Activated CD4-positive, alpha-beta memory T cell treated with anti-CD3 and anti-CD28 coated beads for 36 hours (primary cell): Measurements from ENCODE around the gene PVR. TPM values are rescaled to one million over a fixed set of nuclear protein-coding genes. Genes with fewer than 3 reads are reported as not detected.

Experiments used
- CTCF ChIA-PET: fragments of 350-600 bp; sonication (Branson Sonifier 250); formaldehyde crosslinking; loops from one replicate; lab custom pipeline; 2021; ENCODE audit warnings: antibody characterized with exemption, inconsistent platforms; lab: Charles Lee
- POLR2A ChIA-PET: fragments of 350-600 bp; sonication (Branson Sonifier 250); formaldehyde crosslinking; loops from one replicate; lab custom pipeline; 2021; ENCODE audit warnings: antibody characterized with exemption; lab: Charles Lee
- DNase-seq: peaks from one replicate; pipeline ENCODE4 v3.0.0-alpha.2; 2020
- H3K27ac Mint-ChIP-seq: one replicate; pipeline ENCODE4 v1.8.0; 2021; ENCODE audit warnings: mixed read lengths
- H3K27me3 Mint-ChIP-seq: one replicate; pipeline ENCODE4 v1.8.0; 2021; ENCODE audit warnings: mixed read lengths
- H3K36me3 Mint-ChIP-seq: one replicate; pipeline ENCODE4 v1.8.0; 2021; ENCODE audit warnings: mixed read lengths
- H3K4me1 Mint-ChIP-seq: one replicate; pipeline ENCODE4 v1.8.0; 2021; ENCODE audit warnings: low read depth, mixed read lengths
- H3K4me3 Mint-ChIP-seq: one replicate; pipeline ENCODE4 v1.8.0; 2021; ENCODE audit warnings: mild to moderate bottlenecking, mixed read lengths
- H3K9me3 Mint-ChIP-seq: one replicate; pipeline ENCODE4 v1.8.0; 2021; ENCODE audit warnings: mixed read lengths
- intact Hi-C: fragments of 100-400 bp; cut with micrococcal nuclease; formaldehyde crosslinking; loops from one replicate; pipeline ENCODE4 v1.15.1; 2023
- total RNA-seq, 2 experiments: library from RNA; stranded (reverse); gene quantifications; one replicate each; pipeline ENCODE4 v1.2.3, GENCODE V29; 2021

PVR gene
- total RNA-seq, result 1 to 10 TPM; 6.5 to 7.4 TPM

- intact Hi-C loops, result no loop called here
- peak; percentile 53 for DNase-seq
- H3K36me3 Mint-ChIP-seq, result no peaks in the 10 kb centered on the region
- no peaks in the 10 kb centered on the region for H3K9me3 Mint-ChIP-seq
- H3K4me3 Mint-ChIP-seq, result peak within 1 kb of the TSS; percentile 82
- peaks cover 27% of the 10 kb centered on the region for H3K27me3 Mint-ChIP-seq
- CTCF ChIA-PET, result interaction anchor here (0.7 to 1.6 kb wide), 3 partner anchors 11 to 73 kb away, joined by 3 to 5 read pairs (median 5); no protein-coding TSS in a partner anchor
- POLR2A ChIA-PET, result no interaction called here
- H3K27ac Mint-ChIP-seq, result no peak within 1 kb of the TSS
- H3K4me1 Mint-ChIP-seq, result no peaks in the 10 kb centered on the region
Measured at GRCh38 chr19:44643605-44644401, at the start of gene PVR. PVR (plus strand) TSS chr19:44643910; CDS start chr19:44644097, 187 bp downstream.

GRCh38 chr19:44596428-44597130 is 47.1 kb upstream of the PVR start:
- intact Hi-C loops, result no loop called here
- Mint-ChIP-seq H3K27me3 (peaks cover 11% of the 10 kb centered on the region), H3K9me3 (peaks cover 4% of the 10 kb centered on the region), H3K4me3 (no peak overlapping the region), H3K4me1 (no peaks in the 10 kb centered on the region), H3K27ac (no peak overlapping the region), H3K36me3 (no peaks in the 10 kb centered on the region)
- POLR2A ChIA-PET, result no interaction called here
- no peak for DNase-seq
- CTCF ChIA-PET, result no interaction called here

DNA sequence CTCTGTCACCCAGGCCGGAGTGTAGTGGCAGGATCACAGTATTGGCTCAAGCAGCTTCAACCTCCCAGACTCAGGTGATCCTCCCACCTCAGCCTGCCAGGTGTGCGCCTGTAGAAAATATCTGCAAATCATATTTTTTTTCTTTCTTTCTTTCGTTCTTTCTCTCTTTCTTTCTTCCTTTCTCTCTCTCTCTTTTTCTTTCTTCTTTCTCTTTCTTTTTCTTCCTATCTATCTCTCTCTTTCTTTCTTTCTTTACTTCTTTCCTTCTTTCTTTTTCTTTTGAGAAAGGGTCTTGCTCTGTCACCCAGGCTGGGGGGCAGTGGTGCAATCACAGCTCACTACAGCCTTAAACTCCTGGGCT is 46.6 kb upstream of the PVR start:
- Mint-ChIP-seq H3K27ac (no peak overlapping the region), H3K4me1 (no peaks in the 10 kb centered on the region), H3K27me3 (peaks cover 10% of the 10 kb centered on the region), H3K9me3 (peaks cover 4% of the 10 kb centered on the region), H3K36me3 (no peaks in the 10 kb centered on the region), H3K4me3 (no peak overlapping the region)
- intact Hi-C loops, result no loop called here
- DNase-seq, result no peak
- POLR2A ChIA-PET, result no interaction called here
- CTCF ChIA-PET, result no interaction called here

GRCh38 chr19:44598355-44598754 is 45.4 kb upstream of the PVR start:
- ChIA-PET CTCF (no interaction called here), POLR2A (no interaction called here)
- intact Hi-C loops, result no loop called here
- no peaks in the 10 kb centered on the region for H3K4me1 Mint-ChIP-seq
- H3K27me3 Mint-ChIP-seq, result peaks cover 10% of the 10 kb centered on the region
- no peak for DNase-seq
- no peaks in the 10 kb centered on the region for H3K36me3 Mint-ChIP-seq
- no peak overlapping the region for H3K4me3 Mint-ChIP-seq
- peaks cover 4% of the 10 kb centered on the region for H3K9me3 Mint-ChIP-seq
- no peak overlapping the region for H3K27ac Mint-ChIP-seq

DNA sequence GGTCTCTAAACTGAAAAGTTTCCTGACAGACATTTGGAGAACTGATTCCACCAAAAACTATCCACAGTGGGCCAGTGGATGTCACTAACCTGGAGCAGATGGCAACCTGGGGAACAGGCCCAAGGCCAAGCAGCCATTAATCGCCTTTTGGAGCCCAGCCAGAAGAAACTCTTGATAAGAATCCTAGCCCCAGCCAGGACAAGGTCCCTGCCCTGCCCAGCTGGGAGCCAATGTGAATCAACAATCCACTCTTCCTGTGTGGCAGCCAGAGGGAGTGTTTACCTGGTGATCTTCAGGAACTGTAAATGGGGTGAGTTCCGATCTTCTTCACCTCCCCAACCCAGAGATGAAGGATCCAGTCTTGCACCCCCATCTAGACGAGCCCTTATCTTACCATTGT is 44.8 kb upstream of the PVR start:
- H3K27me3 Mint-ChIP-seq, result peaks cover 10% of the 10 kb centered on the region
- peaks cover 4% of the 10 kb centered on the region for H3K9me3 Mint-ChIP-seq
- no peak overlapping the region for H3K27ac Mint-ChIP-seq
- no peak for DNase-seq
- intact Hi-C loops, result no loop called here
- H3K36me3 Mint-ChIP-seq, result no peaks in the 10 kb centered on the region
- no peak overlapping the region for H3K4me3 Mint-ChIP-seq
- ChIA-PET POLR2A (no interaction called here), CTCF (no interaction called here)
- H3K4me1 Mint-ChIP-seq, result no peaks in the 10 kb centered on the region

- intact Hi-C loops, result no loop called here
- ChIA-PET CTCF (interaction anchor here (0.8 to 0.9 kb wide), 2 partner anchors 30 to 54 kb away, joined by 3 read pairs; no protein-coding TSS in a partner anchor), POLR2A (no interaction called here)
- Mint-ChIP-seq H3K27me3 (peaks cover 10% of the 10 kb centered on the region), H3K27ac (no peak overlapping the region), H3K4me1 (no peaks in the 10 kb centered on the region), H3K36me3 (no peaks in the 10 kb centered on the region), H3K4me3 (no peak overlapping the region), H3K9me3 (peaks cover 4% of the 10 kb centered on the region)
- no peak for DNase-seq
Measured at GRCh38 chr19:44600466-44600865, 43.2 kb upstream of the PVR start.

DNA sequence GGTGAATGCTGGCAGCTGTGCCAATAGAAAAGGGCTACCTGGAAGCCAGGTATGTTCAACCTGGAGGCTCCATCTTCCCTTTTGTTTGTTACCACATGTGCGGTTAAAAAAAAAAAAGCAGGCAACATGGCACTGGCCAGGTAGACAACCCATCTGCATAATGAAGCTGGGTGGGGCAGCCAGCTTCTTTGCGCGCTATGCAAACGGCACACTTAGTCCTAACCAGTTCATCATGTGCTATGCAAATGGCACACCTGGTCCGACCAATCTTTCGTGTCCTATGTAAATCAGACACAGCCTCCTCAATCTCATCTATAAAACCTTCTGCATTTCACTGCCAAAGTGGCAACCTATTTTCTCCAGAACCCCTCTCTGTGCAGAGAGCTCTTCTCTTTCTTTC is 41.6 kb upstream of the PVR start:
- Mint-ChIP-seq H3K27me3 (peaks cover 6% of the 10 kb centered on the region), H3K36me3 (no peaks in the 10 kb centered on the region), H3K4me3 (no peak overlapping the region), H3K9me3 (peaks cover 4% of the 10 kb centered on the region), H3K4me1 (peaks cover 3% of the 10 kb centered on the region), H3K27ac (no peak overlapping the region)
- DNase-seq, result no peak
- CTCF ChIA-PET, result no interaction called here
- POLR2A ChIA-PET, result no interaction called here
- intact Hi-C loops, result no loop called here

- H3K4me1 Mint-ChIP-seq, result peaks cover 11% of the 10 kb centered on the region
- no peaks in the 10 kb centered on the region for H3K9me3 Mint-ChIP-seq
- H3K36me3 Mint-ChIP-seq, result no peaks in the 10 kb centered on the region
- ChIA-PET POLR2A (no interaction called here), CTCF (no interaction called here)
- intact Hi-C loops, result no loop called here
- no peak for DNase-seq
- H3K4me3 Mint-ChIP-seq, result no peak overlapping the region
- no peak overlapping the region for H3K27ac Mint-ChIP-seq
- H3K27me3 Mint-ChIP-seq, result peaks cover 9% of the 10 kb centered on the region
Measured at GRCh38 chr19:44603201-44603945, 40.3 kb upstream of the PVR start.

DNA sequence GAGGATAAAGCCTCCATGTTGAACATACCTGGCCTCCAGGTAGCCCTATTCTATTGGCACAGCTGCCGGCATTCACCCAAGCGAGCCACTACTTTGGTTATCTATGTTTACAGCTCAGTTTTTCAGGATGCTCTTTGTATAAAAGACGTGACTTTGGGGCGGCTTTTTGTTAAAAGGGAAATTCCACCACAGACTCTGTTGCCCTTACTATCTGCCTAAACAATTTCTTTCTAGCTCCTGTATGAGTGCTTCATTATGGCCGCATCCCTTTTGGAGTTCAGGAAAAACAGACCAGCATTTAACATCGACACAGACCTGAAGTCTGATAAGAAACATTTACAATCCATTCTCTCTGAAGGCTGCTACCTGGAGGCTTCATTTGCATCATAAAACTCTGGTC is 39.5 kb upstream of the PVR start:
- intact Hi-C loops, result no loop called here
- CTCF ChIA-PET, result no interaction called here
- POLR2A ChIA-PET, result no interaction called here

GRCh38 chr19:44605547-44605946 is 38.2 kb upstream of the PVR start:
- Mint-ChIP-seq H3K4me1 (peaks cover 11% of the 10 kb centered on the region), H3K27me3 (peaks cover 6% of the 10 kb centered on the region), H3K9me3 (no peaks in the 10 kb centered on the region), H3K36me3 (no peaks in the 10 kb centered on the region), H3K4me3 (no peak overlapping the region), H3K27ac (no peak overlapping the region)
- intact Hi-C loops, result no loop called here
- DNase-seq, result no peak
- CTCF ChIA-PET, result no interaction called here
- POLR2A ChIA-PET, result no interaction called here

More for the DNA sequence above, 39.5 kb upstream of the PVR start:
- H3K4me1 Mint-ChIP-seq, result peaks cover 11% of the 10 kb centered on the region
- peaks cover 9% of the 10 kb centered on the region for H3K27me3 Mint-ChIP-seq
- no peak overlapping the region for H3K27ac Mint-ChIP-seq
- no peak for DNase-seq
- no peaks in the 10 kb centered on the region for H3K36me3 Mint-ChIP-seq
- no peaks in the 10 kb centered on the region for H3K9me3 Mint-ChIP-seq
- no peak overlapping the region for H3K4me3 Mint-ChIP-seq

DNA sequence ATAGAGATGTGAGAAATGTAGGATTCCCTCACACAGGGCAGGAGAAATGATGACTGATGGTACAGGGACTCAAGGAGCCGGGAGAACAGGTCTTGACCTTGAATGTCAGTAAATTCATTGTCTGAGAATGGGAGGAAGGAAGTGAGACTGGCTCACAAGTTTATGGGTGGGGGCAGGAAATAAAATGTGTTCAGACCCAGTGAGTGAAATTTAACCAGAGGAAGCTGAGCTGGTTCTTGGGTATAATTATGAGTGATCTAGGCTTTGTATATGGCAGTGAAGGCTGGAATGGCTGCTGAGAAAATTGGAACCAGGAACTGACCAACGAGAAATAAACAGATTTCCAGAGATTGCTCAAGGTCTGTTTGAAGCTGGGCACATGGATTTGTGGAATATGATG is 36.7 kb upstream of the PVR start:
- H3K27ac Mint-ChIP-seq, result no peak overlapping the region
- POLR2A ChIA-PET, result no interaction called here
- peaks cover 11% of the 10 kb centered on the region for H3K4me1 Mint-ChIP-seq
- DNase-seq, result no peak
- H3K27me3 Mint-ChIP-seq, result peaks cover 6% of the 10 kb centered on the region
- H3K9me3 Mint-ChIP-seq, result no peaks in the 10 kb centered on the region
- CTCF ChIA-PET, result no interaction called here
- no peak overlapping the region for H3K4me3 Mint-ChIP-seq
- no peaks in the 10 kb centered on the region for H3K36me3 Mint-ChIP-seq
- intact Hi-C loops, result no loop called here

- POLR2A ChIA-PET, result no interaction called here
- H3K27ac Mint-ChIP-seq, result no peak overlapping the region
- no peaks in the 10 kb centered on the region for H3K9me3 Mint-ChIP-seq
- no peaks in the 10 kb centered on the region for H3K36me3 Mint-ChIP-seq
- H3K4me3 Mint-ChIP-seq, result no peak overlapping the region
- H3K27me3 Mint-ChIP-seq, result peaks cover 4% of the 10 kb centered on the region
- intact Hi-C loops, result no loop called here
- CTCF ChIA-PET, result interaction anchor here (0.5 kb wide), 1 partner anchor 232 kb away, joined by 3 read pairs; no protein-coding TSS in a partner anchor
- H3K4me1 Mint-ChIP-seq, result peaks cover 11% of the 10 kb centered on the region
- DNase-seq, result no peak
Measured at GRCh38 chr19:44607917-44608316, 35.8 kb upstream of the PVR start.
